ENCODE results near the gene MRAS.

MRAS gene

DNA sequence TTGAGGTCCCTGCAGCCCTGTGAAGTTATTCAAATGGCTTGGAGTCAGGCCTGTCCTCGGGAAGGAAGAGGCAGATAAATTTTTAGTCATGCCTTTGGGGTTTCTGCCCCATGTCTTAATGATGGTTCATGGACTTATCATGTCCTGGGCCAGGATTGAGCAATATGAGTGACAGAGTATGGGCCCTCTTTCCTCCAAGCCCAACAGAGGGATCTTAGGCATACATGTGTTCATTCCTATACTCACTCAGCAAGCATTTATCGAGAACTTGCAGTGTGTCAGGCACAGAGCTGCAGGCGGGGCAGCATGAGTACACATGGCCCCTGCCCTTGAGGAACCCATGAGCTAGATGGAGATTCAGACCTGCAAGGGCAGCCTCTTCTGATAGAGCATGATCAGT is 92.2 kb downstream of the MRAS start:
- Histone ChIP-seq H3K36me3 (ENCODE audit: control insufficient read depth, insufficient read depth, low read length) (no peaks in the 10 kb centered on the region), H3K4me2 (ENCODE audit: low read length) (no peak overlapping the region), H3K27ac (no peak overlapping the region), H3K9me3 (ENCODE audit: control insufficient read depth, low read length) (no peaks in the 10 kb centered on the region), H3K4me1 (no peaks in the 10 kb centered on the region), H2AFZ (no peak overlapping the region), H3K9ac (no peak overlapping the region), H3K79me2 (no peaks in the 10 kb centered on the region), H3K27me3 (ENCODE audit: control insufficient read depth, insufficient read depth, low read length) (no peaks in the 10 kb centered on the region), H3K4me3 (ENCODE audit: low read depth, low read length) (no peak overlapping the region)
- TF ChIP-seq, protein P1, sequence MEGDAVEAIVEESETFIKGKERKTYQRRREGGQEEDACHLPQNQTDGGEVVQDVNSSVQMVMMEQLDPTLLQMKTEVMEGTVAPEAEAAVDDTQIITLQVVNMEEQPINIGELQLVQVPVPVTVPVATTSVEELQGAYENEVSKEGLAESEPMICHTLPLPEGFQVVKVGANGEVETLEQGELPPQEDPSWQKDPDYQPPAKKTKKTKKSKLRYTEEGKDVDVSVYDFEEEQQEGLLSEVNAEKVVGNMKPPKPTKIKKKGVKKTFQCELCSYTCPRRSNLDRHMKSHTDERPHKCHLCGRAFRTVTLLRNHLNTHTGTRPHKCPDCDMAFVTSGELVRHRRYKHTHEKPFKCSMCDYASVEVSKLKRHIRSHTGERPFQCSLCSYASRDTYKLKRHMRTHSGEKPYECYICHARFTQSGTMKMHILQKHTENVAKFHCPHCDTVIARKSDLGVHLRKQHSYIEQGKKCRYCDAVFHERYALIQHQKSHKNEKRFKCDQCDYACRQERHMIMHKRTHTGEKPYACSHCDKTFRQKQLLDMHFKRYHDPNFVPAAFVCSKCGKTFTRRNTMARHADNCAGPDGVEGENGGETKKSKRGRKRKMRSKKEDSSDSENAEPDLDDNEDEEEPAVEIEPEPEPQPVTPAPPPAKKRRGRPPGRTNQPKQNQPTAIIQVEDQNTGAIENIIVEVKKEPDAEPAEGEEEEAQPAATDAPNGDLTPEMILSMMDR (IDR thresholded peaks at IDR 0.05): no peak

DNA sequence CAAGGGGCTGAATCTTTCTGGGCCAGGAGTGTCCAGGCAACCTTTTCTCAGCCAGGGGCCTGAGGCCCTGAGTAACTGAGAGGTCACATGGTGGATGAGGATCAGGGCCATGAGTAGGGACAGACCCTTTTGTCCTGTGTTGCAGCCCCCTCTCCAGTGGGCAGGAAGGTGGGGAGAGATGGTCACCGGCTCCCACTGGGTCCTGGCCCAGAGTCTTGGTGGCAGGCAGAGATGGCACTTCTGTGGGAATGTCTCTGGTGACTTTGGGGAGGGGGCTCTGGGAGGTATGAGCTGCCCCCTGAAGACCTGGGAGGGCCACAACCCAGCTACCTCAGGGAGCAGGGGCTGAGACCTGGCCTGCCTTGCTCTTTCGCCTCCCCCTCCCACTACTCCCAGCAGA is 92.9 kb downstream of the MRAS start:
- TF ChIP-seq, protein P1 (IDR thresholded peaks at IDR 0.05): no peak
- no peaks in the 10 kb centered on the region for H3K4me1 ChIP-seq
- no peak overlapping the region for H3K27ac ChIP-seq

DNA sequence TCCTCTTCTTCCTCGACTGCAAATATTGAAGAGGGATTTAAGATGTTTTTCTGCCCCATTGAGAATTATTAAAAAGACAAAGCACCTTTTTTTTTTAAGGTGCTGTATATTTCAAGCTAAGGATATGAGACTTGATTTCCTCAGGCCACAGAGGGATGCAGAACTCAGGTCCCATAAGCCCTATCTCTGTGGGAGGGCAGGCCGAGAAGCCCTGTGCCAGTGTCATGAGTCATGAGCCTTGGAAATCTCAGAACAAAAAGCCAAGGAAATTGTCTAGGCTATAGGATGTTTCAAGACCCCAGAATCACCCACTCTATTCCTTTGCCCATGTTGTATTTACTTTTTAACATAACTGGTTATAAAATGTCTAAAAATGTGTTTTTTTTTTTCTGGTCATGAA is 93.4 kb downstream of the MRAS start:
- Histone ChIP-seq H2AFZ (no peak overlapping the region), H3K4me2 (ENCODE audit: low read length) (no peak overlapping the region), H3K9me3 (ENCODE audit: control insufficient read depth, low read length) (no peaks in the 10 kb centered on the region), H3K9ac (no peak overlapping the region), H3K27ac (no peak overlapping the region), H3K27me3 (ENCODE audit: control insufficient read depth, insufficient read depth, low read length) (no peaks in the 10 kb centered on the region), H3K4me3 (ENCODE audit: low read depth, low read length) (no peak overlapping the region), H3K79me2 (no peaks in the 10 kb centered on the region), H3K36me3 (ENCODE audit: control insufficient read depth, insufficient read depth, low read length) (no peaks in the 10 kb centered on the region), H3K4me1 (no peaks in the 10 kb centered on the region)
- TF ChIP-seq, protein P1 (IDR thresholded peaks at IDR 0.05): no peak

More for the DNA sequence above, 92.9 kb downstream of the MRAS start:
- Histone ChIP-seq H3K27me3 (ENCODE audit: control insufficient read depth, insufficient read depth, low read length) (no peaks in the 10 kb centered on the region), H3K36me3 (ENCODE audit: control insufficient read depth, insufficient read depth, low read length) (no peaks in the 10 kb centered on the region), H3K9ac (no peak overlapping the region), H2AFZ (no peak overlapping the region), H3K4me2 (ENCODE audit: low read length) (no peak overlapping the region), H3K9me3 (ENCODE audit: control insufficient read depth, low read length) (no peaks in the 10 kb centered on the region), H3K79me2 (no peaks in the 10 kb centered on the region), H3K4me3 (ENCODE audit: low read depth, low read length) (no peak overlapping the region)

DNA sequence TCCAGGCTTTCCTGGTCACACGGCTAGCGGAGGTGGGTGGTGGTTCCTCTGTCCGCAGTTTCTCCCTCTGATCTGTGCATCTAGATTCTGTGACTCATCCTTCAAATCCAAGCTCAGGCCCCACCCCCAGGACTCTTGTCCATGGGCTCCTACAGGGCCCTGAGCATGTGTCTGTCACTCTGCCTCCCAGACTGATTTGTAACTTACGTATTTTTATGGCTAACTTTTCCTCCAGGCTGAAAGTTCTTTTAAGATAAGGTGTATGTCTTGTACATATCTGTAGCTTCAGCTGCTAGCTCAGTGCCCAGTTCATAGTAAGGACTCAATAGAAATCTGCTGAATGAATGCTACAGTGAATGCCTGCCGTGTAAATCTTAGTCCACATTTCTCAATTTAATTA is 94.1 kb downstream of the MRAS start:
- Histone ChIP-seq H3K79me2 (no peaks in the 10 kb centered on the region), H3K9me3 (ENCODE audit: control insufficient read depth, low read length) (no peaks in the 10 kb centered on the region), H3K4me3 (ENCODE audit: low read depth, low read length) (no peak overlapping the region), H2AFZ (no peak overlapping the region), H3K27ac (no peak overlapping the region), H3K36me3 (ENCODE audit: control insufficient read depth, insufficient read depth, low read length) (no peaks in the 10 kb centered on the region), H3K4me1 (no peaks in the 10 kb centered on the region), H3K27me3 (ENCODE audit: control insufficient read depth, insufficient read depth, low read length) (no peaks in the 10 kb centered on the region), H3K9ac (no peak overlapping the region), H3K4me2 (ENCODE audit: low read length) (no peak overlapping the region)
- TF ChIP-seq, protein P1 (IDR thresholded peaks at IDR 0.05): no peak

DNA sequence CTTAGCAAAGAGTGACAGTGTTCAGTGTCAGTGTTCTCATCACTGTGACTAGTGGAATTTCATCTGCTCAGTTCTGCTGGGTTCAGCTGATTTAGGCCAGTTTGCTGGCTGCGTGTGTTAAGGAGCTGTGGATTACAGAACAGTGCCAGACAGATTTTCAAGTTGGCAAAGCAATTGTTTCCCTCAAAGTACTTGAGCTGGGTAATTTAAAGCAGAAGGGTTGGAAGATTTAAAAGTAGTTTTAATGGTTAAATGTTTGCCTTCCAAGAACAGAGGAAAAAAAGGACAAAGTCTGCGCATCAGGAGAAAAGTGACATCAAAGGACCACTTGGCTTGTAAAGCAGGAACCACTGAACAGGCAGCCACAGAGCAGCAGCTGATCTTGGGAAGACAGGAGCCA is 94.7 kb downstream of the MRAS start:
- Histone ChIP-seq H3K27ac (no peak overlapping the region), H3K9ac (no peak overlapping the region), H2AFZ (peak overlapping the region; percentile 33), H3K27me3 (ENCODE audit: control insufficient read depth, insufficient read depth, low read length) (no peaks in the 10 kb centered on the region), H3K9me3 (ENCODE audit: control insufficient read depth, low read length) (no peaks in the 10 kb centered on the region), H3K36me3 (ENCODE audit: control insufficient read depth, insufficient read depth, low read length) (no peaks in the 10 kb centered on the region), H3K79me2 (no peaks in the 10 kb centered on the region), H3K4me1 (no peaks in the 10 kb centered on the region), H3K4me2 (ENCODE audit: low read length) (no peak overlapping the region), H3K4me3 (ENCODE audit: low read depth, low read length) (no peak overlapping the region)
- TF ChIP-seq, protein P1 (IDR thresholded peaks at IDR 0.05): no peak

Measured in parathyroid adenoma (tissue), 2 donors.